ENCODE results near the gene DISP2.

- TF ChIP-seq CTCF (conservative IDR thresholded peaks at IDR 0.05; ENCODE audit: low read depth in 2 of 2) (no peak), POLR2AphosphoS5 (IDR thresholded peaks at IDR 0.05; ENCODE audit: low read depth) (no peak), EZH2phosphoT487 (IDR thresholded peaks at IDR 0.05; ENCODE audit: unreplicated experiment) (no peak)
Observed at GRCh38 chr15:40363611-40364010, 5.6 kb downstream of the DISP2 start.

All from GM23338 (cell line).